ENCODE results near the gene LDB3. TPM values are rescaled to one million over a fixed set of nuclear protein-coding genes. Genes with fewer than 3 reads are reported as not detected.

Gene LDB3
- total and polyA plus RNA-seq, 9 of the 15 experiments (the other 6 are each of a cell fraction or from before 2014, with no cell fraction given): 0.03 TPM; not detected in 8

DNA sequence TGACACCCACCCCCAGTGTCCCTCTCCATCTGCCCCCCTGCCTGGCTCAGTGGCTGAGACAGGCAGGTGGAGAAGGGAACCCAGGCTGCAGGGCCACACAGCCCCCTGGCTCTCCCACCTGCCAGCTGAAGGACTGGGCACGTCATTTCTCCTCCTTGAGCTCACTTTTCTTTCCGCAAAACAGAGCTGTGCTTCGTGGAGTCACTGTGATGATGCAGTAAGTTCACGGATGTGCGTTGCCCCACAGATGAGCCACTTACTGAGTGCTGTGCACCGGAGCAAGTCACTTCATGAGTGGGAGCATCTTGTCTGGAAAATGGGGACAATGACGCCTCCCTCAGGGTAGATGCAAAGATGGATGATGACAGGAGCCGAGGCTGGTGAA is 11.3 kb upstream of the LDB3 start:
- no peaks in the 10 kb centered on the region for H3K36me3 ChIP-seq (ENCODE audit: control insufficient read depth, insufficient read depth, low read length)
- H3K9ac ChIP-seq (ENCODE audit: insufficient read depth in 1 of 2, low read depth in 2 of 2, low read length in 2 of 2): no peak overlapping the region
- WGBS (ENCODE audit: insufficient coverage, low coverage, missing lambda C conversion rate): 4% methylated on average over 7 of the region's 8 CpGs
- intact Hi-C loops (cut with micrococcal nuclease) (no loop called here), in situ Hi-C loops (cut with MboI) (no loop called here)
- DNase-seq (ENCODE audit: extremely low read depth in 1 of 4, low spot score in 3 of 4): no peak
- no peak overlapping the region for H3K4me3 ChIP-seq
- H3K79me2 ChIP-seq (ENCODE audit: control insufficient read depth, insufficient read depth, low read length): no peaks in the 10 kb centered on the region
- BruUV-seq (replicated peaks): no TSS peak
- H3K9me3 ChIP-seq (replicated peaks; ENCODE audit: control insufficient read depth, insufficient read depth, low read depth, low read length): no peaks in the 10 kb centered on the region
- no peaks in the 10 kb centered on the region for H3K9me1 ChIP-seq (ENCODE audit: control insufficient read depth, insufficient read depth, low read length)
- ChIA-PET POLR2A (interaction anchor here (0.6 kb wide), 1 partner anchor 187 kb away, joined by 3 read pairs; no protein-coding TSS in a partner anchor), CTCF (ENCODE audit: low intra/inter-chr PET ratio) (no interaction called here)
- TF ChIP-seq NELFE (IDR thresholded peaks at IDR 0.05; ENCODE audit: insufficient read depth, insufficient read length) (no peak), MYBL2 (IDR thresholded peaks at IDR 0.05; ENCODE audit: low read depth) (no peak), MYBL2 (CRISPR knock-in tag; IDR thresholded peaks at IDR 0.05; ENCODE audit: borderline replicate concordance) (no peak), SP2 (IDR thresholded peaks at IDR 0.05; ENCODE audit: extremely low read depth, low read depth, low read length, poor library complexity, severe bottlenecking) (no peak), ELF1 (tag; IDR thresholded peaks at IDR 0.05) (no peak), RAD51 (IDR thresholded peaks at IDR 0.05; ENCODE audit: borderline replicate concordance, low read depth) (no peak), STAT5B (CRISPR knock-in tag; IDR thresholded peaks at IDR 0.05) (no peak)
- H4K20me1 ChIP-seq (replicated peaks; ENCODE audit: control insufficient read depth, insufficient read depth, low read length): no peaks in the 10 kb centered on the region
- no peak for ATAC-seq
- peaks cover 0 to 4% of the 10 kb centered on the region in 2 experiments; a peak in 2 of 5 replicates for H3K4me1 ChIP-seq (replicated peaks in 1 of 2; ENCODE audit: control insufficient read depth in 2 of 2, insufficient read depth in 2 of 2, low read length in 2 of 2)
- no peak overlapping the region for H3K27ac ChIP-seq (ENCODE audit: extremely low read depth, low read depth, low read length)
- no peak overlapping the region for H3K4me2 ChIP-seq (ENCODE audit: insufficient read depth, low read length)
- no peak for FAIRE-seq
- H2AFZ ChIP-seq (ENCODE audit: low read depth, low read length): no peak overlapping the region
- H3K27me3 ChIP-seq (ENCODE audit: control insufficient read depth in 2 of 2, insufficient read depth in 2 of 2, low read length in 2 of 2): peaks cover 8 to 85% of the 10 kb centered on the region in 2 experiments; a peak in 4 of 5 replicates
